ENCODE data around the gene CCDC93.

CCDC93 gene, protein sequence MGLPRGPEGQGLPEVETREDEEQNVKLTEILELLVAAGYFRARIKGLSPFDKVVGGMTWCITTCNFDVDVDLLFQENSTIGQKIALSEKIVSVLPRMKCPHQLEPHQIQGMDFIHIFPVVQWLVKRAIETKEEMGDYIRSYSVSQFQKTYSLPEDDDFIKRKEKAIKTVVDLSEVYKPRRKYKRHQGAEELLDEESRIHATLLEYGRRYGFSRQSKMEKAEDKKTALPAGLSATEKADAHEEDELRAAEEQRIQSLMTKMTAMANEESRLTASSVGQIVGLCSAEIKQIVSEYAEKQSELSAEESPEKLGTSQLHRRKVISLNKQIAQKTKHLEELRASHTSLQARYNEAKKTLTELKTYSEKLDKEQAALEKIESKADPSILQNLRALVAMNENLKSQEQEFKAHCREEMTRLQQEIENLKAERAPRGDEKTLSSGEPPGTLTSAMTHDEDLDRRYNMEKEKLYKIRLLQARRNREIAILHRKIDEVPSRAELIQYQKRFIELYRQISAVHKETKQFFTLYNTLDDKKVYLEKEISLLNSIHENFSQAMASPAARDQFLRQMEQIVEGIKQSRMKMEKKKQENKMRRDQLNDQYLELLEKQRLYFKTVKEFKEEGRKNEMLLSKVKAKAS

GRCh38 chr2:118013724-118014491, at the start of gene CCDC93:
Gene CCDC93, minus strand, starts transcription at chr2:118014070. Its CDS starts 75 bp downstream, at chr2:118013995.
- peak in 55 of 56 donors; percentile 15 to 88 (median 69) for DNase-seq

GRCh38 chr2:118062669-118063068, 48.8 kb upstream of the CCDC93 start:
- no peak for DNase-seq

DNA sequence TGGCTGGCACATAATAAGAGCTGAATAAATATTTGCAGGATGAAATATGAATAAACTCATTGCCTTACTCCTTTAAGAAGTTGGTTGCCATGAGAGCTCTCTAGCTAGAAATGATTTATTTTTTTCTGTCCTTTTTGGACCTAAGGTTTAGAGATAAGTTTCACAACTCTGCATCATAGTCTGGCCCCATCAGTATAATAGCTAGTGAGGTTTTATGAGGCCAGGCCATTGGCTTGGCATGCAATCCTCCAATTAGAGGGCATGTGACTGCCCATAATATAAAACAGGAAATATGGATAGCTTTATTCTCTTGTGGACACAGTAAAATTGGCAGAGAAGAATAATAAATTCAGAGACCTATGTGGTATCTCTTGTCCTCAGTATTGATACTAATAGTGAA, 48.2 kb upstream of the CCDC93 start:
- no peak for DNase-seq

DNA sequence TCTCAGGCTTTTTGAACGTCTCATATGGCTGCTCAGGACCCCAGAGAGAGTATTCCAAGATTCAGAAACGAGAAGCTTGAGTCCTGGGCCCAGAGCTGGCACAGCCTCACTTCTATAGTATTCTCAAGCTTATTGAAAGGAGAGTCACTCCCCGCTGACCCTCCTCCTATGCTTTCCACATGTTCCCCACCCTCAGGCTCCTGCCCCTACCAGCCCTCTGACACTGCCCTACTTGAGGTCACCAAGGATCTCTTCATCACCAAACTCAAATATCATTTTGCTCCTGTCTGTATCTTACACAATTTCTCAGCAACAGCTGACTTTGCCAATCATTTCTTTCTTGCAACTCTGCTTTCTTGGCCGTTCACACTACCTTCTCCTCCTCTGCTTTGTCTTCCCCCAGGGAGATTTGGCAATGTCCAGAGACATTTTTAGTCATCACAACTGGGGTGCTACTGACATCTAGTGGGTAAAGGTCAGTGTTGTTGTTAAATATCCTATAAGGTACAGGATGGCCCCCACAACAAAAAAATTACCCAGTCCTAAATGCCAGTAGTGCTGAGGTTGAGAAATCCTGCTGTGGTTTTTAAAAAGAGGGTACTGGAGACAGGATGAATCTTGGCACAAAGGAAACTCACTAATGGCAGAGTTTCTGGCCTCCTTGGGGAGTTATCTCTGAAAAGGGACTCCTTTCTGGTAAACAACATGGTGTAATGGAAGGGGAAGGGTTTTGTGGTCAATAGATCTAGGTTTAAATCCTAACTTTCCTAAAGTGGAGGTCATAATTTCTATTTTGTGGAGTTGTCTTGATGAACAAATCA, 47.5 kb upstream of the CCDC93 start:
- no peak for DNase-seq

- no peak for DNase-seq
These were observed 46.1 kb upstream of the CCDC93 start for GRCh38 chr2:118059919-118060478.

DNA sequence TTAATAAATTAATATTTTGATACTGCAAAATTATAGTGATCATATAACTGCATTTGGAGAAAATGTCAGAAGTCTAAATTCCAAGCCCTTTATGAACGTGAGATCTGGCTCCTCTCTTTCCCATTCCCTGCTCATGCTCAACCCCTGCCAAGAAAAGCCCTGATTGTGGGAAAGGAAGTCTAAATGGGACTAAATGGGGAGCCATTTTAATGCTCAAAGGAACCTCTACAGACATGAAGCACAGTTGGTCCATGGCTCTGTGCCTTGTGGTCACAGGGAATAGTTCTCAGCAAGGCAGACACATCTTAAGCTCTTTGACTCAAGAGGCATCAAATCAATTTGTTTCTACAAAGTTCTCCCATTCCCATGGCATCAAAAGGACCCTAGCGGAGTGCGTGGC, 45.1 kb upstream of the CCDC93 start:
- DNase-seq: no peak

DNA sequence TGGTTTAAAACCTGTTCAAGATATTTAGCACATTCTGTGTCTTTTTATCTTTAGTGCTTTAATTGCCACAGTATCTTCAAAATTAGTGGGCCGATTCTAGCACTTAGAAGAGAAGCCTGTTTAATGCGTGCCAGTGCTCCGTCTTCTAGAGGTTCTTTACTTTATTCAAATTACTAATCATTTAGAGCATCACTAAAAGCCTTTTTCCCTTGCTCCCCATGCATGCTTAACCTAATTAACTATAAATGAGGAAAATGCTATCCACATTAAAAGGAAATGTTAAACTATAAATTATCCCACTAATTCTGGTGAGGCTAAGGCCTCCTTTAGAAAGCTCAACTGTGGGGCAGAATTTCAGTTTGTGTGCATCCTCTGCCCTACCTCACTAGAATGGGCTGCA, 42.9 kb upstream of the CCDC93 start:
- DNase-seq: no peak

DNA sequence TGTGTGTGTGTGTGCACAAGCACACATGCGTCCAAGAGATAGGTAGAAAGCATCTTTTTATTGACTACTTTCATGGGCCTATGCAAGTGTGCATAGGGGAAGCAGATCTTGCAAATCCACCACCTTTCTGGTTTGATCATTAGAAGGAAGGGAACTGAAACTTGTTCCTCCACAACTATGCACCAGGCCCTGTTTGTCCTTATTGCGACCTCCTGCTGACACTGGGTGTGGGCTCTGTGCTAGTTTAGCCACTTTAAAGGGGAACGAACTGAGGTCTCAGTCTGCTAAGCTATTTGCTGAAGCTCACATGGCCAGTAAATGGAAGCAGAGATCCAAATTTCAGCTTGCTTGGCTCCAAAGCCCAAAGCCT, 42.3 kb upstream of the CCDC93 start:
- peak in 7 of 56 donors; percentile 1 to 37 (median 10) for DNase-seq

DNA sequence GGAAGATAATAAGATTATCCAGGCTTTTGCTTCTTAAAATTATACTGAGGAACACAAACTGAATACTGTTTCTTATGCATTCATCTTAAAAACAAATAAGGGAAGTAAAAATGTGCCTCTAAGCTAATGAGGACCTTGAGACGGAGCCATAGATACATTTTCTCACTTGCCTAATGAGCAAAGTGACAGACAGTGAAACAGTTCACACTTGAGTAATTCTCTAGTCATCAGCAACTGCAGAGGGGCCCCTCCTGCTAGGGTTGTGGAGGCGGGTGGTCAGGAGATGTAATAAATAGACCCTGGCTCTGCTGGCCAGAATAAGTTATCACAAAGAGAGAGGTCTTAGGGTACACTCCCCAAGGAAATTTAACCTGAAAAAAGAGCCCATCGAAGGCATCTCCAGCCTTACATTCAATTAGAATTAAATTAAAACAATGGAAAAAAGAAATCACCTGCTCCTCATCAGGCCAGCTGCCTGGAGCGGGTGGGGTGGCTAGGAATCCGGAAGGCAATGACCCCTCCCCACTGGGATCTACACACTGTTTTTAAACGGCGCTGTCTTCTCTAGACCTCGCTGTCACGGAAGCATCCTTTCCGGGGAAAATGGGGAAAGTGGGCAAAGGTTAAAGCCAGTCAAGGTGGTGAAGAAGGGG, 41.8 kb upstream of the CCDC93 start:
- DNase-seq: no peak

DNA sequence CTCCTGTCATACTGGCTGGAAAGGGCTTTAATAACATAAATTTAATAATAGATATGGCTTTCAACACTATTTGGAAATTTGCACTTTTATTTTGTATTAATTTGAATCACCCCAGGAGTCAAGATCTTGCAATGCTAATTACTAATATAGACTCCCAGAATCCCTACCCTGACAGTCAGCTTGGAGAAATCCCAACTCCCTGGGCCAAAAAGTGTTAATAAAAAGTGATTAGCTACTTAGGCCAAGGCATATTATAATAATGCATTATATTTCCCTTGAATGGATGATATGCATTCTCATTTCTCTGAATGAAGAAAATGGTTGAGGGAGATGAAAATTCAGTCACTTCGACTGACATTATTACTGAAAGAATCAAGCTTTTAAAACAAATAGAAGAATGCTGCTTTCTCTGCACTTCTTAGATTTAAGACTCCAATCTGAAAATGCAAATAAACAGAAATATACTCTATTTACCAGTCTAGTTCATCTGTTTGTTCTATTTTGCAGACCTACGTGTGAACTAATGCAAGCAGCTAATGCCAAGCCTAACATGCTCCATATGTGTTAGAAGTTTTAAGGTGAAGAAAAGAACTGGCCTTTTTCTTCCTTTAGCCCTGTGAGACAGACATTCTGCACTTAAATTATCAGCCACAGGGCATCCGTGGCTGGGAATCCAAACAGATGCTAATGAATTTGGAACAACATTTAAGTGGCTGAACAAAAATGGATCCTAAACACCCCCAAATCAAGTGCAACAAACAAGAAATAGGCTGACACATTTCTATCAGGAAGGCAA, 40.5 kb upstream of the CCDC93 start:
- DNase-seq: no peak

- no peak for DNase-seq
These were observed 39.8 kb upstream of the CCDC93 start for GRCh38 chr2:118053681-118054080.

GRCh38 chr2:118052474-118052873, 38.6 kb upstream of the CCDC93 start:
- no peak for DNase-seq

- no peak for DNase-seq
These were observed 38.0 kb upstream of the CCDC93 start for GRCh38 chr2:118051826-118052358.

GRCh38 chr2:118050974-118051373, 37.1 kb upstream of the CCDC93 start:
- no peak for DNase-seq

- DNase-seq: no peak
These were observed 36.5 kb upstream of the CCDC93 start for GRCh38 chr2:118050386-118050785.

GRCh38 chr2:118049816-118050140, 35.9 kb upstream of the CCDC93 start:
- no peak for DNase-seq

DNA sequence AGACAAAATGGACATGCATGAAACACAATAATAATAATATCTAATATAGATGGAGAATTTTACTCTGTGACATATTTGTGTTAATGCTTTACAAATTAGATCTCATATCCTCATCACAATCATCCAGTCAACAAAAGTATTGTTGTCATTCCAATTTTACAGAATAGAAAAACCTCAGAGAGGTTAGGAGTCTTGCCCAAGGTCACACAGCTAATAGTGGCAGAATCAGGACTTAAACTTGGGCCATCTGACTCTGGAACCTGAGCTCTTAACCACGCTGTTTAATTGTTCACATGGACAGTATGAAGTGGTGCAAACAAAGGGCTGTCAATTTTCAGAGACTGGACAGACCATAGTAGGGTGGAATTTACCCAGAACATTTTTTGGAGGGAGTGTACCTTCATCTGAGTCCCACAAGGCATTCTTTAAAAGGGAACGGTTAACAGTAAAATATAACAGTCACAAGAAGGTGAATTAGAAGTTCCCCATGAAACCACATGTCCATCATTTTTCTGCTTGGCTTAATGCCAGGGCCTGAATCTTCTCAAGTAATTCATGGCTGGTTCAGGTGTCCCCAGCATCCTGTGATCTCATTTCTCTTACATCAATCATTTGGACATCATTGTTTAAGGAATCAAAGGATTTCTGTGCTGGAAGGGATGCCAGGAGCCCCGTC, 35.4 kb upstream of the CCDC93 start:
- no peak for DNase-seq

DNA sequence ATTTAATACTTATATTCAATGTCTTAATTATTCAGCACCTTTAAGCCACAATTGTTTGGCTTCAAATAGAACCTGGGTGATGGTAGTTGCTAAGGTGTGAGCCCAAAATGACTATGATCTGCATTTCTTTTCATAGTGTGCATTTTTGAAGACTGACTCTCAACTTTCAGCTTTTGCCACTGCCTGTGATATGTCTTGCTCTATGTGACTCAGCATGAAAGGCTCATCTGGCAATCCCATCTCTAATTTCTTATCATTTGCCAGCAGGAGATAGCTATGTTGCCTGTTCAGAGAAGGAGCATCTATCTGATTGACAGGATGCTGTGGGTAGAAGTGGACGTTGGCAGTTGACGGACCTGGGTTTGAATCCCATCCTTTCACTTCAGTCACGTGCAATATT, 34.5 kb upstream of the CCDC93 start:
- DNase-seq: no peak

- DNase-seq: no peak
These were observed 33.5 kb upstream of the CCDC93 start for GRCh38 chr2:118047380-118047826.

All from amygdala (tissue), 56 donors.